ENCODE measurements around the gene COX18.

The COX18 gene

DNA sequence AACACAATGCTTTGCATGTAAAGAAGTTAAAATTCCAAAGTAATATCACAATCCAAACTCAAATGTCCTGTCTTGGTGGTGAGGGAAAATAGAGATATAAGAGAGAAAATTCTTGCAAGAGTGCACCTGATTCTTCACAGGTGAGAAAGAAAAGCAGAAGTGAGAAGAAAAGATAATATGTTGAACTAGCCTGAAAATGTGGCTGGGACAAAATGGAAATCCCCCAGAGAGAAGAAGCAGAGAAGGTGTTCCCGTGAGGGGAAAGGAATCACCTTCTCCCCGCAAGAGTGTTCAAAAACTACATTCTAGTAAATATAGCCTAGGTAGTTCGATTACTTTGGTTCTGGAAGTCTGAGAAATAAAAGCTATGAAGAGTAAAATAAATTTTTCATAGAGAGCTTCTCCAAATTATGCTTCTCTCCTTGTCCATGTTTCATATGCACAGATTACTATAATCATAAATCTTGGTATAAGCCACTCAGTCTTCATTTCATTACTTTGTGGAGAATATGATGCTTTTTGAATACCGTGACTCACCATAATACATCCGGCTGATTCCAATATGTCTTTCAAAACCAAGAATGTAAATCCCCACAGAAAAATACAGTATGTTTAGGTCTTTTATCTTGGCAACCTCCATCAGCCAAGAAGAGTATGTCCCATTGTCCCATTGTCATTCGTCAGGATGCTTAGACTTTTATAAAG is 63.1 kb downstream of the COX18 start:
- POLR2A ChIA-PET (ENCODE audit: low non-redundant PET) = no interaction called here

GRCh38 chr4:73005514-73005913 is 64.0 kb downstream of the COX18 start:
- POLR2A ChIA-PET (ENCODE audit: low non-redundant PET) = no interaction called here
- no peak overlapping the region for H3K27ac ChIP-seq
- TF ChIP-seq, protein P1, sequence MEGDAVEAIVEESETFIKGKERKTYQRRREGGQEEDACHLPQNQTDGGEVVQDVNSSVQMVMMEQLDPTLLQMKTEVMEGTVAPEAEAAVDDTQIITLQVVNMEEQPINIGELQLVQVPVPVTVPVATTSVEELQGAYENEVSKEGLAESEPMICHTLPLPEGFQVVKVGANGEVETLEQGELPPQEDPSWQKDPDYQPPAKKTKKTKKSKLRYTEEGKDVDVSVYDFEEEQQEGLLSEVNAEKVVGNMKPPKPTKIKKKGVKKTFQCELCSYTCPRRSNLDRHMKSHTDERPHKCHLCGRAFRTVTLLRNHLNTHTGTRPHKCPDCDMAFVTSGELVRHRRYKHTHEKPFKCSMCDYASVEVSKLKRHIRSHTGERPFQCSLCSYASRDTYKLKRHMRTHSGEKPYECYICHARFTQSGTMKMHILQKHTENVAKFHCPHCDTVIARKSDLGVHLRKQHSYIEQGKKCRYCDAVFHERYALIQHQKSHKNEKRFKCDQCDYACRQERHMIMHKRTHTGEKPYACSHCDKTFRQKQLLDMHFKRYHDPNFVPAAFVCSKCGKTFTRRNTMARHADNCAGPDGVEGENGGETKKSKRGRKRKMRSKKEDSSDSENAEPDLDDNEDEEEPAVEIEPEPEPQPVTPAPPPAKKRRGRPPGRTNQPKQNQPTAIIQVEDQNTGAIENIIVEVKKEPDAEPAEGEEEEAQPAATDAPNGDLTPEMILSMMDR (conservative IDR thresholded peaks at IDR 0.05; ENCODE audit: low read depth) = no peak
- DNase-seq (ENCODE audit: low spot score) = no peak
- CTCF ChIA-PET = no interaction called here

More for the DNA sequence above, 63.1 kb downstream of the COX18 start:
- CTCF ChIA-PET = no interaction called here
- no peak overlapping the region for H3K27ac ChIP-seq
- DNase-seq (ENCODE audit: low spot score) = no peak
- TF ChIP-seq, protein P1 (conservative IDR thresholded peaks at IDR 0.05; ENCODE audit: low read depth) = no peak
